HG03565 (cell line): Measurements from ENCODE around the gene TMEM176A.
"Not testable (repeated sequence)": the region's sequence is repeated elsewhere in the genome, so short reads cannot be mapped to it uniquely, and the experiment has no call there.

Experiments
- ATAC-seq: cut with Tn5 transposase; IDR thresholded peaks from one replicate; pipeline ENCODE4 v1.9.1; 2021; ENCODE audit warnings: mild to moderate bottlenecking, moderate library complexity; ENCODE audit not compliant: unreplicated experiment

Gene TMEM176A

DNA sequence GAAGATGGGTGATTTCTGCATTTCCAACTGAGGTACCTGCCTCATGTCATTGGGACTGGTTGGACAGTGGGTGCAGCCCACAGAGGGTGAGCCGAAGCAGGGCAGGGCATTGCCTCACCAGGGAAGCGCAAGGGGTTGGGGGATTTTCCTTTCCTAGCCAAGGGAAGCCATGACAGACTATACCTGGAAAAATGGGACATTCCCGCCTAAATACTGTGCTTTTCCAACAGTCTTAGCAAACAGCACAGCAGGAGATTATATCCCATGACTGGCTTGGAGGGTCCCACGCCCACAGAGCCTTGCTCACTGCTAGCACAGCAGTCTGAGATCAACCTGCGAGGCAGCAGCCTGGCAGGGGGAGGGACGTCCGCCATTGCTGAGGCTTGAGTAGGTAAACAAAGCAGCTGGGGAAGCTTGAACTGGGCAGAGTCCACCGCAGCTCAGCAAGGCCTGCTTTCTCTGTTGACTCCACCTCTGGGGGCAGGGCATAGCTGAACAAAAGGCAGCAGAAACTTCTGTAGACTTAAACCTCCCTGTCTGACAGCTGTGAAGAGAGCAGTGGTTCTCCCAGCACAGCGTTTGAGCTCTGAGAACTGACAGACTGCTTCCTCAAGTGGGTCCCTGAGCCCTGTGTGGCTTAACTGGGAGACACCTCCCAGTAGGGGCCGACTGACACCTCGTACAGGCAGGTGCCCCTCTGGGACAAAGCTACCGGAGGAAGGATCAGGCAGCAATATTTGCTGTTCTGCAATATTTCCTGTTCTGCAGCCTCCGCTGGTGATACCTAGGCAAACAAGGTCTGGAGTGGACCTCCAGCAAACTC lies 7.3 kb downstream of the TMEM176A start:
- ATAC-seq, result not testable (repeated sequence)

DNA sequence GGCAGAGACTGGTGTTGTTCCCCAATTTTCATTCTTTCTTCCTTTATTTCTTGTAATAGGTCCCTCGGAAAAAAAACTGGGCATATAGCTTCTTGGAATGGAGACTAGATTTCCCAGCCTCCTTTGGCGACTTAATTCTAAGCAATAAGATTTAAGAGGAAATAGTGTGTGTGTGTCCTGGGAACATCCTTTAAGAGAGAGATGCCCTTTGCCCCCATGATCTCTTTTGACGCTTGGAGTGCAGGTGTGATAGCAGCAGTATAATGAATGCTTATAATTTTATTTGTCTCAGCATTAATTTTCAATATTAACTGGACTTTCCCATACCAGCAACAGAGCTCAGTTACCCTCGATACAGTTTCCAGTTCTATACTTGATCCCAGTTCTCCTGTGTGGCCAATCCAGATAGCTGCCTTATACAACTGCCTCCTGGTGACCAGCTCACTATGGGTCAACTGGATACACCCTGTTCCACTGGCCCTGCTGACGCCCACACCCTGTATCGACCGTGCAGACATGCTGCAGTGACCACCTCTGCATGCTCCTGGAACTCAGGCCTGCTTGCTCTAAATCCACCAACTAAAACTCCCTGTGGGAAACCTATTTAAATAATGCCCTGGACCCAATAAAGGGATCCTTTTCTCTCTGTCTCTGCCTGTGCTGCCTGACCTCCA lies 13.9 kb downstream of the TMEM176A start:
- ATAC-seq, result no peak

- ATAC-seq, result no peak
Measured at GRCh38 chr7:150818971-150819370, 18.4 kb downstream of the TMEM176A start.

DNA sequence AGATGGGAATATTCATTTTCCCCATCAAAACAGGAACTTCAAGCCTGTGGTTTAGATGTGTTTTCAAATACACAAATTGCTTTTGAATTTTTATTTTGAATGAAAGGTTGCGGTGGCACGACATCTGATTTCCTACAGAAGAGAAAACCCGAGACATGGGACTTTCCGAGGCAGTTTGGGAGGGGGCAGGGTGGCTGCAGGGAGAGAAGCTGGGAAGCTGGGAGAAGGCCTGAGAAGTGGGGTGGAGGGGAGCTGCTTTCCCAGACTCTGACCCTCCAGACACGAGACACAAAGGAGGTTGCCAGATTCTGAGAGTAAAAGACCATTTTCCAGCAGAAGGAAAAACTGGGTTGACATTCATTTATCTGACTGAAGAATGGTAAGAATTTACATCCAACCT lies 19.6 kb downstream of the TMEM176A start:
- no peak for ATAC-seq

- ATAC-seq, result no peak
Measured at GRCh38 chr7:150820578-150821198, 20.1 kb downstream of the TMEM176A start.

DNA sequence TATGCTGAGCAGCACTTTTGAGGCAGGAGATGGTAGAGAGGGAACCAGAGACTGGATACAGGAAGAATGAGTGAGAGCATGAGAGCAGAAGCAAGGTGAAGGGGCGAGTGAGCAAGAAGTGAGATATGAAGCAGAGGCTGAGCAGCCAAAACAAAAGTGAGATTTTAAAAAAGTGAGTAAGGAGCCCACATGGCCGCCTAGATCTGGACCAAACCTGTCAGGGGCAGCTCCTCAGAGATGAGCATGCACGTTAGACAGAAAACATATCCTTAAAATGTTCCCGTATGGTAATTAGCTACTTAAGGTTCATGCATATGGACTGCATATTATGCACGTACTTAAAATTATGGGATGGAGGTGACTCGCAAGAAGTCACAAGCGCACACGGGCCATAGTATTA lies 22.5 kb downstream of the TMEM176A start:
- no peak for ATAC-seq

DNA sequence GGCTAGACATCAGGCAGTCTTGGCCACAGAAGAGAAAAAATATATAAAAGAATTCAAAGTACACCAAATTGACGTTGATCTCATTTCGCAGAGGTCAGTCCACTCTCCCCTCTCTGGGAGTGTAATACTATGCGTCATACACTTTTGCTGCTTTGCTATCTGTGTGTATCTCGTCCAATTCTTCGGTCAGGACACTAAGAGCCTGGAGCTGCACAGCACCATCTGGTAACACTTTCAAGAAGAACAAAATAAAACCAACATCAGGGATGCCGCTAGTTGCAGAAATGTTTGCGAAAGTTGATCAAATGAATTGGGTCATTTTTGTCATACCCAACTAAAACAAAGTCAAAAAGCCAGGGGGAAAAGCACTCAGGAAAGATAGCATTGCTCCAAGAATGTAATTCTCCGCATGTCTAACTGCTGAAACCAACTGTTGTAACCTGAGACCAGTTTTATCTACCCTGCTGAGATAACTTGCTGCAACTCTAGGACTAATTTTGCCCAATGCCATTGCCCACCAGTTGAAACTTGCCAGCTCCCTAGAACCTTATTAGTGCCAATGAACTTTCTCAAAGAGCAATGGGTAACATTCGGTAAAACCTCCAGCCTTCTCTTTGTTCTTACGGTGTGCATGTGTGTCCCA lies 23.0 kb downstream of the TMEM176A start:
- no peak for ATAC-seq

GRCh38 chr7:150824379-150825177 lies 24.0 kb downstream of the TMEM176A start:
- ATAC-seq, result no peak

DNA sequence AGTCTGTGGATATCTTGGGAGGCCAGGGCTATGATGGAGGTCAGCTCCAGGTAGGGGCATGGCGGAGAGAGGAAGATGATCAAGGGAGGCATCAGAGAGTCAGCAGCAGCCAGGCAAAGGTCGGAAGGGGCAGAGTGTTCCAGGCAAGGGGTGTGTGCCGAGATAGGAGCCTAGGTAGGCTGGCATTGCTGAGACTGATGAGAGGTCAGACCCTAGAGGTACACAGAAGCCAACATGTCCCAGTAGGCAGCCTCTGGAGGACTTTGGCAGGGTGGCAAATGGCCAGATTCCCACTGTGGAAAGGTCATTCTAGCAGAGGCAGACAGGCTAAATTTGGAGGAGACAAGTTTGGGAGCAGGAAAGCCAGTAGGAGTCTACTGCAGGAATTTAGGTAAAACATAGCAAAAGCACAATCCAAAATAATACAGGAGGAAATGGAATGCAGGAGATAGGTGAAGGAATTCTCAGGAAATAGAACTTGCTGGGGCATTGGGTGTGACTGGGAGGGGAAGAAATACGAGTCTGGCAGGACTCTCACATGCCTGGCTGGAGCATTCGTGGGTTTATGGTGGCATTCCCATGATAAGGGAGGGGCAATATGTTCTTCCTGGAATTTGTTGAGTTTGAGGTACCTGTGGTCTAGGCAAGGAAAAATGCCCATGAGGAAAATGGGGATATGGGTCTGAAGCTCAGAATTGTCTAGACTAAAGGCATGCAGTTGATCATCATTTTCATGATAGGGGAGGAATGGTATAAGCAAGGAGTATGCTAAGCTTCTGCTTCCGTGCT lies 25.7 kb downstream of the TMEM176A start:
- ATAC-seq, result no peak

DNA sequence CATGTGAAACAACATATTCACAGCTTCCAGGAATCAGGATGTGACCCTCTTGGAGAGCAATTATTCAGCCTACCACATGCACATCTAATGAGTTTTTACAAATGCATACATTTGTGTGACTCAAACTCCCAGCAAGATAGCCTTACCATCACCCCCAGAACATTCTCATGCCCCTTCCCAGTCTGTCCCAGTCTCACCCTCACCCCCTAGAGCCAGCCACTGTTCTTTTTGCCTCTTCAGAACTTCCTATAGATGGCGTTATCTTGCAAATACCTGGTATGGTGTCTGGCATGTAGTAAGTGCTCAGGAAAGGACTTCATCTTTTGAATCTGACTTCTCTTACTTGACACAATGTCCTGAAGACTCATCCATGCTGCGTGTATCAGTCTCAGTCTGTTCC lies 27.8 kb downstream of the TMEM176A start:
- no peak for ATAC-seq

GRCh38 chr7:150829426-150829825 lies 28.9 kb downstream of the TMEM176A start:
- no peak for ATAC-seq

DNA sequence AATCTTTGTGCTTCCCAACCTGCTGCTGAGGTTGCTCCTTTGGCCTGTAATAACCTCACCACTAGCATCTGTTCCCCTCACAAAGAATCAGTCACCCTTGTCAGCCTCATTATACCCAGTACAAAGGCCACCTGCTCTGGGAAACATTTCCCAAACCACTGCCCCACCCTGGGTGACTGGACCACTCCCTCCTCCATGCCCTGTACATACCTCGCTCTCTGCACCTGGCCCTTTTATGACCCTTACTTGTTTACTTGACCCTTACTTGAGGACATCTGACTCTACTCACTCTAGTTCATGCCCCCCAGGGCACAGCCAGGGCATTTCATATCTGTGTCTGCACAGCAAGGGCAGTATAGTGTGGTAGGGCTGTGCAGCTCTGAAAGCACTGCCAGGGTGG lies 30.4 kb downstream of the TMEM176A start:
- no peak for ATAC-seq

- ATAC-seq, result no peak
Measured at GRCh38 chr7:150831851-150832250, 31.3 kb downstream of the TMEM176A start.

GRCh38 chr7:150835019-150835418 lies 34.5 kb downstream of the TMEM176A start:
- no peak for ATAC-seq

- no peak for ATAC-seq
Measured at GRCh38 chr7:150835702-150836280, 35.2 kb downstream of the TMEM176A start.

DNA sequence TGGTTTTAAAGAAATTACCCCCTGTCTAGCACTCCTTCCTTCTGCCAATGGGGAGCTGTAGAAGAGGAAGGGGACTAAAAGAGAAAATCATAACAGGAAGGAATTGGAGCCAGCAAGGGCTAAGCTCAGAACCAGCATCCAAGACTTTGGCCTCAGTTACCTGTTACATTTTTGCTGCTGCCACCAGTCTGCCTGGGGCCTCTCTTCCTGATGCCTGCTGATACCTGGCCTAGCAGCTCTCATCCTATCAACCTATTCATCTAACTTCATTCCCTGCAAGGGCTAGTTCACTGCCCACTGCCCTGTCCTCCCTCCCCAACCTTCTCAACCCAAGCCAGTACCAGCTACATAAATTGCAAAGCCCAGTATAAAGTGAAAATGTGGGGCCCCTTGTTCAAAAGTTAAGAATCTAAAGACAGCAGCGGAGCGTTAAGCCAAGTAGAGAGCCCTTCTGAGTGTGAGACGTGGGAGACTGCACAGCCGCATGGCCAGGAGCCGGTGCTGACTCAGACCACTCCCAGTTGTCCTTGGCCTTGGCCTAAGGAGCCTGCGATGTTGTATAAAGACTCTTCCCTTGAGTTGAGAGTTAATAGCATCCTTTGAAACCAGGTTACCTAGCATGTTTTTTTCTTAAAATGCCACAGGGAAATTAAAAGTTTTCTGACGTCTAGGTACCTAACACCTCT lies 38.5 kb downstream of the TMEM176A start:
- ATAC-seq, result no peak

GRCh38 chr7:150842018-150842417 lies 41.4 kb downstream of the TMEM176A start:
- ATAC-seq, result no peak

GRCh38 chr7:150842716-150843115 lies 42.1 kb downstream of the TMEM176A start:
- ATAC-seq, result no peak

- ATAC-seq, result no peak
Measured at GRCh38 chr7:150845421-150845861, 44.9 kb downstream of the TMEM176A start.
